HepG2 (cell line): ENCODE data around the gene ADCY7. TPM values are rescaled to one million over a fixed set of nuclear protein-coding genes. Genes with fewer than 3 reads are reported as not detected.

ENCODE experiments used
- AKNA ChIP-seq: sonication (generic); formaldehyde crosslinking; IDR thresholded peaks from 2 replicates; pipeline ENCODE4 v1.4.0; 2020; ENCODE audit warnings: missing genetic modification reagents, borderline replicate concordance
- ELF3 ChIP-seq: IDR thresholded peaks from 2 replicates; pipeline ENCODE4 v1.6.1; 2016; ENCODE audit warnings: missing genetic modification reagents, missing compliant biosample characterization
- KLF9 ChIP-seq: IDR thresholded peaks from 2 replicates; pipeline ENCODE4 v1.6.1; 2016; ENCODE audit warnings: low read depth
- LCORL ChIP-seq, 2 experiments: fragments of 450-650 bp in 1 of 2; sonication (generic) in 1 of 2; formaldehyde crosslinking in 1 of 2; IDR thresholded peaks; 2 replicates each; pipeline versions ENCODE4 v1.5.0 to v1.6.1; 2017 to 2020; ENCODE audit warnings: antibody characterized with exemption in 1 of 2, missing genetic modification reagents in 1 of 2
- SMC3 ChIP-seq: IDR thresholded peaks from 2 replicates; pipeline ENCODE4 v1.6.1; 2011; ENCODE audit warnings: low read length, improper control_type of control experiment
- SMYD3 ChIP-seq: sonication (generic); formaldehyde crosslinking; IDR thresholded peaks from 2 replicates; pipeline ENCODE4 v1.8.1; 2023; ENCODE audit warnings: mild to moderate bottlenecking, missing genetic modification reagents
- TFDP1 ChIP-seq: IDR thresholded peaks from 2 replicates; pipeline ENCODE4 v1.6.1; 2016; ENCODE audit warnings: missing compliant biosample characterization, missing genetic modification reagents, borderline replicate concordance
- TFE3 ChIP-seq: IDR thresholded peaks from 2 replicates; pipeline ENCODE4 v1.6.1; 2016
- THAP8 ChIP-seq: sonication (generic); formaldehyde crosslinking; IDR thresholded peaks from 2 replicates; pipeline ENCODE4 v1.5.1; 2020; ENCODE audit warnings: missing genetic modification reagents, mild to moderate bottlenecking, borderline replicate concordance
- XBP1 ChIP-seq: sonication (generic); formaldehyde crosslinking; IDR thresholded peaks from 2 replicates; pipeline ENCODE4 v1.5.0; 2020; ENCODE audit warnings: missing genetic modification reagents
- ZBTB34 ChIP-seq: sonication (generic); formaldehyde crosslinking; IDR thresholded peaks from 2 replicates; pipeline ENCODE4 v1.8.0; 2022; ENCODE audit warnings: mild to moderate bottlenecking, missing genetic modification reagents
- ZBTB37 ChIP-seq: sonication (generic); formaldehyde crosslinking; IDR thresholded peaks from 2 replicates; pipeline ENCODE4 v1.4.0; 2020; ENCODE audit warnings: mild to moderate bottlenecking, missing genetic modification reagents
- ZFAT ChIP-seq: sonication (generic); formaldehyde crosslinking; conservative IDR thresholded peaks from 2 replicates; pipeline ENCODE4 v1.8.1; 2023; ENCODE audit warnings: missing genetic modification reagents, inconsistent platforms
- ZNF205 ChIP-seq: IDR thresholded peaks from 2 replicates; pipeline ENCODE4 v1.6.1; 2018; ENCODE audit warnings: missing biosample characterization, missing genetic modification reagents
- ZNF569 ChIP-seq: sonication (generic); formaldehyde crosslinking; IDR thresholded peaks from 2 replicates; pipeline ENCODE4 v1.5.0; 2020; ENCODE audit warnings: mild to moderate bottlenecking, missing genetic modification reagents, moderate library complexity, borderline replicate concordance
- ZNF597 ChIP-seq: sonication (generic); formaldehyde crosslinking; IDR thresholded peaks from 2 replicates; pipeline ENCODE4 v1.5.0; 2020; ENCODE audit warnings: missing genetic modification reagents
- polyA plus RNA-seq, 8 experiments: library from polyadenylated mRNA; depleted of rRNA in 3 of 8; stranded (reverse) in 7 of 8; unstranded in 1 of 8; fragments of >200 nt; fragmentation: Illumina TruSeq in 4 of 8; extraction: Trizol in 4 of 8; gene quantifications; 2 replicates each; pipeline versions ENCODE4 v1.2.1 to v1.2.3, GENCODE V29; 2011 to 2016; ENCODE audit warnings: low read depth in 4 of 8, missing spikeins in 1 of 8, mixed read lengths in 1 of 8; ENCODE audit not compliant: insufficient read depth in 1 of 8
- total RNA-seq, 5 experiments: library from RNA; depleted of rRNA; stranded (reverse); fragments of >200 nt; fragmentation: Illumina TruSeq; extraction: Trizol; gene quantifications; 2 replicates each; pipeline ENCODE4 v1.2.3, GENCODE V29; 2016; ENCODE audit warnings: low read depth in 1 of 5

Gene ADCY7
- total and polyA plus RNA-seq, 2 of the 13 experiments (the other 11 are each of a cell fraction or from before 2014, with no cell fraction given): 2.2 to 4.3 TPM

- TF ChIP-seq AKNA (no peak), LCORL (IDR thresholded peaks at IDR 0.05) (no peak), LCORL (CRISPR knock-in tag; IDR thresholded peaks at IDR 0.05) (peak; percentile 84; the same call in 1 of the 2 replicates), ZNF597 (no peak), ZNF205 (CRISPR knock-in tag) (peak; percentile 58; the same call in 1 of the 2 replicates), ZBTB37 (CRISPR knock-in tag) (no peak), TFDP1 (CRISPR knock-in tag) (no peak), XBP1 (no peak), ZFAT (CRISPR knock-in tag) (no peak), ELF3 (CRISPR knock-in tag) (no peak), ZBTB34 (CRISPR knock-in tag) (0 out of 2 replicates have a peak, but pooled peaks have one; percentile 41), SMYD3 (CRISPR knock-in tag) (no peak), ZNF569 (CRISPR knock-in tag) (no peak), TFE3 (CRISPR knock-in tag) (peak; percentile 72), SMC3 (no peak), KLF9 (CRISPR knock-in tag) (no peak), THAP8 (CRISPR knock-in tag) (no peak)
Observed at GRCh38 chr16:50282955-50283631, 16.7 kb downstream of the ADCY7 start (continued).
